Sciatic nerve (tissue), 2 donors: Measurements from ENCODE around the gene TPO. TPM values are rescaled to one million over a fixed set of nuclear protein-coding genes. Genes with fewer than 3 reads are reported as not detected.
A peak's percentile ranks its signal among the peaks of the same experiment; 100 is the strongest.

Source experiments
- ATAC-seq: fragments of 200-7000 bp; cut with Tn5 transposase; one replicate; pipeline ENCODE4 v1.9.1; 2020; ENCODE audit warnings: mild to moderate bottlenecking, moderate library complexity
- DNase-seq: peaks from one replicate; pipeline ENCODE4 v3.0.0-alpha.2; 2020; ENCODE audit warnings: low spot score
- intact Hi-C: fragments of 100-400 bp; cut with DNase I; formaldehyde crosslinking; loops from one replicate; pipeline ENCODE4 v1.14.2; 2022
- total RNA-seq: library from RNA; stranded (reverse); fragmentation: NEBNext Ultra II Directional; extraction: Animal tissue kit (Norgen Biotek cat#: 25700); gene quantifications from one replicate; pipeline ENCODE4 v1.2.1, GENCODE V29; 2021
- donor health status: DM: no; HTN: no; CAD: no.
- donor health status: DM: no; HTN: no; CAD: no.

TPO gene
- total RNA-seq, 1 donor from 2014 or later, result 4.5 TPM

GRCh38 chr2:1437101-1437500 is 23.8 kb downstream of the TPO start:
- ATAC-seq, result no peak

DNA sequence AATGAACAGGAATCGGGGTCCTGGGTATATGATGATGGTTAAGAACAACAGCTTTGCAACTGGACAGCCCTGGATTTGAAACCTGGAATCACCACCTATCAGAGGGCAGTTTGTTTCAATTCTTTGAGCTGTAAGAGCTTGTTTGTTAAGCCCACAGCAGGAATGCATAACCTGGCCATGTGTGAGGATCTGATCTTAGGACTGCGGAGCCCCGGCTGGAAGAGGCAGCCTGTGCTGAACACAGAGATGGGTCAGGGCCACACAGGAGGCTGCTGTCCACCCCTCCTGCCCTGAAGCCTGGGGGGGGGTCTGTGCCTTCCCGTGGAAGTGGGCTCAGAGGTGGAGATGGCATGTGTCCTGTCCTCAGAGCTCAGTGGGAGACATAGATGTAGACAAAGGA is 24.3 kb downstream of the TPO start:
- DNase-seq, result no peak
- ATAC-seq, result no peak
- intact Hi-C loops, result no loop called here

More at GRCh38 chr2:1437101-1437500, 23.8 kb downstream of the TPO start:
- intact Hi-C loops, result no loop called here
- no peak for DNase-seq

- no peak for ATAC-seq
These were observed 25.7 kb downstream of the TPO start for GRCh38 chr2:1438972-1439371.

DNA sequence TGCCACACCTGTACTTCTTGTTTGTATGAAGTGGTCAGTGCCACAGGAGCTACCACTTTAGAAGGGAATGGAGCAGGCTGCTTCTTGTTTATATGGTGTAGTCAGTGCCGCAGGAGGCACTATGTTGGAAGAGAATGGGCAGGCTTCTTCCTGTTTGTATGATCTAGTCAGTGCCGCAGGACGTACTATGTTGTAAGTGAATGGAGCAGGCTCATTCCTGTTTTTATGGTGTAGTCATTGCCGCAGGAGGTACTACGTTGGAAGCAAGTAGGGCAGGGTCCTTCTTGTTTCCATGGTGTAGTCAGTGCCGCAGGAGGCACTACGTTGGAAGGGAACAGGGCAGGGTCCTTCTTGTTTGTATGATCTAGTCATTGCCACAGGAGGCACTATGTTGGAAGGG is 27.3 kb downstream of the TPO start:
- intact Hi-C loops, result no loop called here
- ATAC-seq (no peak), DNase-seq (no peak)

More at GRCh38 chr2:1438972-1439371, 25.7 kb downstream of the TPO start:
- intact Hi-C loops, result no loop called here
- DNase-seq, result no peak

DNA sequence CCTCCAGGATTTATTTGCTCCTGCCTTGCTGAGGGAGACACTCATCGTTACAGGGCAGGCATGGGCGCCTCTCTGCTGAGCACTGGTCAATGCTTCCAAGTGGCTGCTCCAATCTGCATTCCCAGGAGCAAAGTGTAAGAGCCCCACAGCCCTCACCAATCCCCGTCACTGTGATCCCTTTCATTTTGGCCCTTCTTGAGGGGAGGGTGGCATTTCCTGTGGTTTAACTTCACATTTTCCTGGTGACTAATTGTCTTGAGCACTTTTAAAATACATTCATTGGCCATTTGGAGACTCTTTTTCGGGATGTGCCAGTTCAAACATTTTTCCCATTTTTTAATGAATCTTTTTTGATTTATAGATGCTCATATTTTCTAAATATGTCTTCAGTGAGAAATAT is 33.0 kb downstream of the TPO start:
- intact Hi-C loops, result no loop called here
- DNase-seq (no peak), ATAC-seq (no peak)

- ATAC-seq (no peak), DNase-seq (no peak)
- intact Hi-C loops, result no loop called here
These were observed 34.7 kb downstream of the TPO start for GRCh38 chr2:1448009-1448408.

- ATAC-seq, result no peak
- intact Hi-C loops, result no loop called here
These were observed 37.7 kb downstream of the TPO start for GRCh38 chr2:1450915-1451314.

DNA sequence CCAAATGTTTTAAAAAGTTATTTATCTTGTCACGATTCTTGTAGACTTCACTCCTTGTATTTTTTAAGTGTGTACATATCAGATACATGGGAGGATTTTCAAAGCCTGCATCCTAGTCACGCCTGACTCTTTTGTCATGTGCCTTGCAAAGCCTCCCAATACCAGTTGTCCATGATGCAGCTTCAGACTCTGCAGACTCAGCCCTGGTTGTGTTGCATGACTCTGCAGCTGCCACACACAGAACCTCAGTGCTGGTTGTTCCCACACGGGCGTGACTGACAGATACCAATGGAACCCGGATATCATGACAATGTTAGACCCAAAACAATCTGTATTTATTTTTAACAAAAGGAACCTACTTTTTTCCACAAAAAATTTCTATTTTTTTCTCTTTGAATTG is 38.2 kb downstream of the TPO start:
- intact Hi-C loops, result no loop called here
- DNase-seq (no peak), ATAC-seq (no peak)

More at GRCh38 chr2:1450915-1451314, 37.7 kb downstream of the TPO start:
- no peak for DNase-seq

DNA sequence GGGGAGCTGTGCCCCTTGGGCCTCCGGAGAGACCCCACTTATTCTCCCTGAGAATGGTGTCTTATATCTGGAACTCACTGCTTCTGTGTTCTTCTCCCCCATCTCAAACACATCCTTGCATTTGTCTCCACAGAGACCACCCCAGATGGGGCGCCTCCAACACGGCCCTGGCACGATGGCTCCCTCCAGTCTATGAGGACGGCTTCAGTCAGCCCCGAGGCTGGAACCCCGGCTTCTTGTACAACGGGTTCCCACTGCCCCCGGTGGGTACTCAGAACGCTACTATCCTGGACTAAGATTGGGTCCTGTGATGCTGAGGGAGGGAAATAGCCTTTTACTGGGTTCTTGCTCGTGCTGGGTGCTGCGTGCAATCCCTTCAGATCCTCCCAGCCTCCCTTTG is 40.3 kb downstream of the TPO start:
- ATAC-seq, result no peak
- intact Hi-C loops, result no loop called here
- DNase-seq, result no peak

DNA sequence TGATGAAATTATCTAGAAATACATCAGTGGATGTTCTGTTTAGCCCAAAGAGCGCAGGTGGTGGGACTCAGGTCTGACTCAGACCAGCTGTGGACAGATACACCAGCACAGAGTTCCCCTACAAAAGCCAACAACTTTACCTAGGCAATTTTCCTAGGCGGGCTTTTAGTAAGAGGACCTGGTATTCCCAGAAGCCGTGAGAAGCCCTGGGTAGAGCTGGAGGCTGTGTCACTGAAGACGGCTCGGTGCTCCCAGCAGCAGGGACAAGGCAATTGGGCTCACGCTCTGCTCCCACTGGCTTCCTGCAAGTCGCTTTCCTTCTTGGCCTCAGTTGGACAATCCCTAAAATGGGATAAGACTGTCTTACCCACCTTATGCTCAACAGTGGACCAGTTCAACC is 41.1 kb downstream of the TPO start:
- DNase-seq (no peak), ATAC-seq (no peak)
- intact Hi-C loops, result no loop called here

- intact Hi-C loops, result no loop called here
- DNase-seq (no peak), ATAC-seq (no peak)
These were observed 42.2 kb downstream of the TPO start for GRCh38 chr2:1455466-1455865.

DNA sequence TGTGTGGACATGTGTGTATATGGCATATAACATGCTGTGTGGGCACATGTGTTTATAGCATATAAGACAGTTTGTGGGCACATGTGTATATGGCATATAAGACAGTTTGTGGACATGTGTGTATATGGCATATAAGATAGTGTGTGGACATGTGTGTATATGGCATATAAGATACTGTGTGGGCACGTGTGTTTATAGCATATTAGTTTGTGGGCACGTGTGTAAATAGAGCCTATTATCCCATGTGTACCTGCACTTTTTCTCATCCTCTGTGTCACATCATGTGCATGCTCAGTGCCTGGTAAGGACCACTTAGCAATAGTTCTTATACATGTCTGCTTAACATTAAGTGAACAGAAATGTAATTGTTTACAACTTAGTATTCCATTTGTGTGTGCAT is 45.2 kb downstream of the TPO start:
- ATAC-seq, result no peak

DNA sequence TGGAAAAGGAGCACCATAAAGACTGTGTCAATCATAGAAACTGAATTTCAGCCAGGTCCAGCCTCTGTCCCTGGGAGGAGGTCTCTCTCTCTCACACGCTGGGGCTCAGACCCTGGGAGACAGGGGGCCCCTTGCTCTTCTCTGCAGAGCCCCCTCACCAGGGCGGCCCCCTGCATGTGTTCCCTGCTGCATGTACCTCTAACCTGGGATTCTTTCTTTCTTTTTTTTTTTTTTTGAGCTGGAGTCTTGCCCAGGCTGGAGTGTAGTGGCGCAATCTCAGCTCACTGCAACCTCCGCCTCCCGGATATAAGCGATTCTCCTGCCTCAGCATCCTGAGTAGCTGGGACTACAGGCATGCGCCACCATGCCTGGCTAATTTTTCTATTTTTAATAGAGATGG is 46.5 kb downstream of the TPO start:
- DNase-seq, result no peak

More for the DNA sequence above, 45.2 kb downstream of the TPO start:
- intact Hi-C loops, result no loop called here
- no peak for DNase-seq

GRCh38 chr2:1460851-1461418 is 47.7 kb downstream of the TPO start:
- intact Hi-C loops, result no loop called here
- ATAC-seq (no peak), DNase-seq (no peak)

More for the DNA sequence above, 46.5 kb downstream of the TPO start:
- ATAC-seq, result no peak
- intact Hi-C loops, result no loop called here

DNA sequence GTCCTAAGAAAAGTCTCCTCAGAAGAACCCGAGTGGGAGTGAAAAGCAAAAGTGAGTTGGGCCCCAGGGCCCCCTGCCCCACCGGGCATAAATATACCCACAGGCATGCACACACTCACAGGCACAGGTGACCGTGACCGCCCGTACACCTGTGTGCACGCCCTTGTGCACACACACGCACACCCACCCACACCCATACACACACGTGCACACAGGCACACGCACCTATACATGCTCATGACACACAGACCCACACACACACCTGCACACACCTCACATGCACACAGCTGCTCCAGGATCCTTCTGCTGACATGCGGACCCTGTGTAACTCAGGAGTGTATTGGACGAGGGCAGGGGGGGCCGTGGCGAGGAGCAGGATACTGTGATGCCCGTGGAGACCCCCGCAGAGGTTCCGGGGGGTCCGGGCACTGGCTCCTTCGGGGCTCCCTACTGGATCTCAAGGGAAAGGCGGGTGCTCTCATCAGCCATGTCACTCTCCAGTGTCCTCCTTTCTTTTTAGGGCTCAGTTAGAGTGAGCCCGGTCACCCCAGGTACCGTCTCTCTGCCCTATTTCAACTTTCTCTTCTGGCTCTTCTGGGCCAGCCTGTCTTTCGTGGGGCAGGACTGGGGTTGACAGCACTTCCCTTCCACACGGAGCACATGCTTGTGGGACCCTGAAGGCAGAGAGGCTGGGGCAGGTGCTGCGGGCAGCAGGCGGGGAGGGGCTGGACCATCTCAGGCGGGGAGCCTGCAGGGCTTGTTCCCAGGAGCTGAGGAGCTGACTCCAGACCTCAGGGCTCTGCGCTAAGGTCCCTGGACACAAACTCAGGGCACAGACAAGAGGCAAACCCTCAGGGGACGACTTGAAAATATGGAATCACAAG is 48.5 kb downstream of the TPO start:
- ATAC-seq, result no peak
- no peak for DNase-seq
- intact Hi-C loops, result no loop called here

DNA sequence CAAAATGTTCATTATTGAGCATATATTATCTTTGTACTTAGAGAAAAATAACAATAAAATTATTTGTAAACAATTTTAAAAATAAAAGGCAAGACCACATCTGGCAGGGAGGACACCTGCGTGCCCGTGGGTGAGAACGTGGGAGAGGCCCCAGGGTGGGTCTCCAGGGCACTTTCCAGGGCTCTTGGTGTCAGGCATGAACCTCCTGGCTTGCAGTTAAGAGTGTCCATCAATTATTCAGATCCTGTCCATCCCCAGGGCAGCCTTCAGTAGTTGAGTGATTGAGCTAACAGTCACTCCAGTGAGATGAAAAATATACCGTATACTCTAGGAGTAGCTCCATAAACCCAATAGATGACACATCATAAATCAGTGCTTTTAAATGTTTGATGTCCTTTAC is 49.7 kb downstream of the TPO start:
- no peak for DNase-seq
- intact Hi-C loops, result no loop called here

GRCh38 chr2:1472350-1472749 is 59.1 kb downstream of the TPO start:
- ATAC-seq (no peak), DNase-seq (peak; percentile 17)
- intact Hi-C loops, result no loop called here

More for the DNA sequence above, 49.7 kb downstream of the TPO start:
- ATAC-seq, result no peak

DNA sequence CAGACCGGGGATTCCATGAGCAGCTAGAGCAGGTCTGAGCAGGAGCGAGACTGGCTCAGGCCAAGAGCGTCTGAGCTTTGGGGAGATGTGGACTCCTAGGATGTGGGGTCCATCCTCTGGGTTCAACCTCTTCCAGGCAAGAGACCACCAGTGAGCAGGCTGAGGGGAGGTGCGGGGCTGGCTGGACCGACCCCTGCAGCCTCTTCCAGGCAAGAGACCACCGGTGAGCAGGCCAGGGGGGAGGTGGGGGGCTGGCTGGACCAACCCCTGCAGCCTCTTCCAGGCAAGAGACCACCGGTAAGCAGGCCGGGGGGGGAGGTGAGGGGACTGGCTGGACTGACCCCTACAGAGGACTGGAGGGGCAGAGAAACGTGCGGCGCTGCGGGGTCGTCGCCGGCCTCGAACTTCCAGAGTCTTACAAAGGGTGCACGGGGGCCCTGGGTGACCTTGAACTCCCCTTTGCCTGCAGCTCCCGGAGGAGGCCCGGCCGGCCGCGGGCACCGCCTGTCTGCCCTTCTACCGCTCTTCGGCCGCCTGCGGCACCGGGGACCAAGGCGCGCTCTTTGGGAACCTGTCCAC is 63.4 kb downstream of the TPO start:
- ATAC-seq (no peak), DNase-seq (no peak)
- intact Hi-C loops, result no loop called here

DNA sequence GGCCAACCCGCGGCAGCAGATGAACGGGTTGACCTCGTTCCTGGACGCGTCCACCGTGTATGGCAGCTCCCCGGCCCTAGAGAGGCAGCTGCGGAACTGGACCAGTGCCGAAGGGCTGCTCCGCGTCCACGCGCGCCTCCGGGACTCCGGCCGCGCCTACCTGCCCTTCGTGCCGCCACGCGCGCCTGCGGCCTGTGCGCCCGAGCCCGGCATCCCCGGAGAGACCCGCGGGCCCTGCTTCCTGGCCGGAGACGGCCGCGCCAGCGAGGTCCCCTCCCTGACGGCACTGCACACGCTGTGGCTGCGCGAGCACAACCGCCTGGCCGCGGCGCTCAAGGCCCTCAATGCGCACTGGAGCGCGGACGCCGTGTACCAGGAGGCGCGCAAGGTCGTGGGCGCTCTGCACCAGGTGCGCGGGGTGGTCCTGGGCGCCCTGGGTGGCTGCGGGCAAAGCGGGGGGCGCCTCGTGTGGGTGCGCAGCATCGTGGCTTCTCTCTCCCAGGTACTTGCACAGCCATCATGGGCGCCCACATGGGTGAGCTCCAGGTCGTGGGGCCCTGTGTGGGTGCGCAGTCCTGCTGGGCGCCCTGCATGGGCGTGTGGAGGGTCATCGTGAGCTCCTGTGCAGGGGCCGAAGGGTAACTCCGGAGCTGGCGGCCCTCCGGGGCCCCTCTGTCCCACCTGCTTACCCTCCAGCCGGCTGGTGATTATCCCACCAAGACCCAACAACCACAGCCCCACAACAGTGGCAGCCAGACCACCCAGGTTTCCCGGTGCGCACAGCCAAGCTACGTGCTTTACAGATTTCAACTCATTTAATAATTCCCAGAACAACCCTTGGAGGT is 64.2 kb downstream of the TPO start:
- ATAC-seq (no peak), DNase-seq (no peak)
- intact Hi-C loops, result no loop called here
